CD4-positive, CD25-positive, alpha-beta regulatory T cell (primary cell): Measurements from ENCODE around the gene ANKZF1. TPM values are rescaled to one million over a fixed set of nuclear protein-coding genes. Genes with fewer than 3 reads are reported as not detected.

ENCODE experiments used
- ATAC-seq, 2 donors: fragments of 150-1000 bp; cut with Tn5 transposase; one replicate each; pipeline ENCODE4 v1.10.0; 2021; ENCODE audit warnings: low read depth in 2 of 2, moderate number of reproducible peaks in 2 of 2, moderate library complexity in 1 of 2
- DNase-seq, 3 donors: peaks; one replicate each; pipeline versions ENCODE4 v3.0.0 to v3.0.0-alpha.2; 2012 to 2022; ENCODE audit warnings: mixed read lengths in 1 of 3
- H3K27ac ChIP-seq: one replicate; pipeline ENCODE4 v1.7.0; 2013; ENCODE audit warnings: mild to moderate bottlenecking, low read length; ENCODE audit not compliant: insufficient read depth, poor library complexity, severe bottlenecking
- H3K27me3 ChIP-seq: one replicate; pipeline ENCODE4 v1.7.0; 2013; ENCODE audit warnings: low read length; ENCODE audit not compliant: control insufficient read depth, insufficient read depth
- H3K36me3 ChIP-seq: one replicate; pipeline ENCODE4 v1.7.0; 2013; ENCODE audit warnings: mild to moderate bottlenecking, low read length, moderate library complexity; ENCODE audit not compliant: control insufficient read depth, insufficient read depth
- H3K4me1 ChIP-seq: 2 replicates; pipeline ENCODE4 v1.7.0; 2013; ENCODE audit warnings: mild to moderate bottlenecking, low read length; ENCODE audit not compliant: insufficient read depth, control insufficient read depth, poor library complexity, severe bottlenecking
- H3K4me3 ChIP-seq: one replicate; pipeline ENCODE4 v1.7.0; 2013; ENCODE audit warnings: low read depth, mild to moderate bottlenecking, low read length, moderate library complexity
- H3K9me3 ChIP-seq, 2 experiments: 1 replicate in 1 of 2; 2 replicates in 1 of 2; pipeline ENCODE4 v1.7.0; 2013; ENCODE audit warnings: low read length in 2 of 2, mild to moderate bottlenecking in 1 of 2, moderate library complexity in 1 of 2; ENCODE audit not compliant: control insufficient read depth in 2 of 2
- H3K27ac Mint-ChIP-seq, 3 donors: one replicate each; pipeline ENCODE4 v1.8.0; 2020 to 2022; ENCODE audit warnings: mild to moderate bottlenecking in 3 of 3, mixed read lengths in 3 of 3, moderate library complexity in 2 of 3
- H3K27me3 Mint-ChIP-seq: one replicate; pipeline ENCODE4 v1.8.0; 2022; ENCODE audit warnings: mild to moderate bottlenecking, mixed read lengths
- H3K36me3 Mint-ChIP-seq: one replicate; pipeline ENCODE4 v1.8.0; 2020; ENCODE audit warnings: mixed read lengths
- H3K4me1 Mint-ChIP-seq, 4 donors: one replicate each; pipeline ENCODE4 v1.8.0; 2020 to 2022; ENCODE audit warnings: mixed read lengths in 4 of 4, mild to moderate bottlenecking in 1 of 4
- H3K4me3 Mint-ChIP-seq, 4 donors: one replicate each; pipeline ENCODE4 v1.8.0; 2020 to 2022; ENCODE audit warnings: mild to moderate bottlenecking in 4 of 4, mixed read lengths in 4 of 4, moderate library complexity in 3 of 4
- H3K9me3 Mint-ChIP-seq, 7 donors: one replicate each; pipeline ENCODE4 v1.8.0; 2020 to 2022; ENCODE audit warnings: mixed read lengths in 7 of 7, mild to moderate bottlenecking in 3 of 7, moderate library complexity in 2 of 7
- polyA plus RNA-seq, 4 donors: library from polyadenylated mRNA; unstranded; fragments of 300-500 nt; fragmentation: Illumina TruSeq; gene quantifications; one replicate each; pipeline ENCODE4 v1.2.3, GENCODE V29; 2021
- total RNA-seq: library from RNA; stranded (reverse); gene quantifications from one replicate; pipeline ENCODE4 v1.2.3, GENCODE V29; 2022

The ANKZF1 gene
- total and polyA plus RNA-seq, 5 donors from 2014 or later = 23.5 to 123 (median 31.9) TPM

DNA sequence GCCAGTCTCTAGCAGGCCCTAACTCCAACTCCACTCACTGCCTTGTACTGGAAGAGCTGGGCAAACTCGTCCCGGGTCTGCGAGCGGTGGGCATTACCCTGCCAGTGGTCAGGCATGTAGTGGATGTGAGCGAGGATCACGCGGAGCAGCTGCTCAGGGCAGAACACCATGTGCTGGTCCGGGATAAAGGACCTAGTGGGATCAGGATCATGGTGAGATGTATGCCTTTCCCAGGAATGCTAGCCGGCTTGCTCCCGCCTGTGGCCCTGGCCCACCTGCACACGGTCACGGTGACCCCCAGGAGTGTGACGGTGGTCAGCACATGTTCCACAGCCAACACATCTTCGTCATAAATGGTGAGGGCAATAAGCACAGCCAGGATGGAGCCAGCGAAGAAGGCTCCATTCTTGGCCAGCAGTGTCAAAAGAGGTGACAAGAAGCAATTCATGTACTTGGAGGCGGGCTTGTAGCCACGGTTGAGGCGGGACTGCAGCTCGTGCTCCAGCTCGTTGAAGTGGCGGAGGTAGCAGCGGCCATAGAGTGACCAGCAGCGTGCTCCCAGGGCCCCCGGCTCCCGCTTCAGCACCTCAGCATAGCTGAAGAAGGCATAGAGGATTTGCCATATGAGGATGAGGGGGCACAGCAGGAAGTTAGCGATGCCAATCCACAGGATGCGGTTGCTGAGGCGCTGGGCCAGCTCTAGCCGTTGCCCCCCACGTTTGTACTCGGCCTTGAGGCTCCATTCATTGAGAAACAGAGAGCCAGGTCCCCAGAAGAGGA lies 5.6 kb upstream of the ANKZF1 start:
- peaks cover 59% of the 10 kb centered on the region for H3K36me3 ChIP-seq
- Mint-ChIP-seq H3K9me3 (peaks cover 0 to 2% (median 0%) of the 10 kb centered on the region in 7 donors), H3K4me3 (peak overlapping the region in 2 of 4 donors; percentile 38 to 98), H3K27ac (peak overlapping the region in 1 of 3 donors; percentile 52), H3K36me3 (peaks cover 28% of the 10 kb centered on the region), H3K4me1 (peaks cover 11 to 37% (median 19%) of the 10 kb centered on the region in 4 donors), H3K27me3 (no peaks in the 10 kb centered on the region)
- H3K27ac ChIP-seq = no peak overlapping the region
- H3K4me3 ChIP-seq = no peak overlapping the region
- ATAC-seq (no peak), DNase-seq (no peak)
- H3K4me1 ChIP-seq = peaks cover 26% of the 10 kb centered on the region
- H3K9me3 ChIP-seq = no peaks in the 10 kb centered on the region
- no peaks in the 10 kb centered on the region for H3K27me3 ChIP-seq

DNA sequence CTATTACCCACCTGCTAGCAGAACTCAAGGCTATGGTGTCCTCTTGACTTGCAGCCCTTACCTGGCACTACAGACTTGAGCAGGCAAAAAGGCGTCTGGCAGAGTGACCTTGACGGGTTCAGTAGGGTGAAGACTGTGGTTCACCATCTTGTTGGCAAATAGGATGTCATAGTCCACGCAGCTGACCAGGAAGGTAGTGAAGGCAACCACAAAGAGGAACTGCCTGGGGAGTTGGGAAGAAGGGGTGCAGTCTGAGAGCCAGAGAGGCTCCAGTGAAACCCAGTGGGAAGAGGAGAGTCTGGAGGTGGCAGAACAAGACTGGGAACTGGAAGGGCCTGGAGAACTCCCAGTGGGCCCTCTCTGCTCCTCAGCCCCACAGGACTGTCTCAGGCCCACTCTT lies 4.3 kb upstream of the ANKZF1 start:
- no peak overlapping the region for H3K27ac ChIP-seq
- peaks cover 24% of the 10 kb centered on the region for H3K4me1 ChIP-seq
- ATAC-seq = no peak
- H3K36me3 ChIP-seq = peaks cover 56% of the 10 kb centered on the region
- peaks cover 28% of the 10 kb centered on the region for H3K36me3 Mint-ChIP-seq
- no peak overlapping the region for H3K27ac Mint-ChIP-seq
- H3K9me3 ChIP-seq = no peaks in the 10 kb centered on the region
- no peaks in the 10 kb centered on the region for H3K27me3 Mint-ChIP-seq
- DNase-seq = no peak
- H3K9me3 Mint-ChIP-seq = peaks cover 0 to 1% (median 0%) of the 10 kb centered on the region in 7 donors
- H3K4me3 Mint-ChIP-seq = peak overlapping the region in 2 of 4 donors; percentile 92 to 98
- no peak overlapping the region for H3K4me3 ChIP-seq
- peaks cover 11 to 42% (median 27%) of the 10 kb centered on the region in 4 donors for H3K4me1 Mint-ChIP-seq
- no peaks in the 10 kb centered on the region for H3K27me3 ChIP-seq

DNA sequence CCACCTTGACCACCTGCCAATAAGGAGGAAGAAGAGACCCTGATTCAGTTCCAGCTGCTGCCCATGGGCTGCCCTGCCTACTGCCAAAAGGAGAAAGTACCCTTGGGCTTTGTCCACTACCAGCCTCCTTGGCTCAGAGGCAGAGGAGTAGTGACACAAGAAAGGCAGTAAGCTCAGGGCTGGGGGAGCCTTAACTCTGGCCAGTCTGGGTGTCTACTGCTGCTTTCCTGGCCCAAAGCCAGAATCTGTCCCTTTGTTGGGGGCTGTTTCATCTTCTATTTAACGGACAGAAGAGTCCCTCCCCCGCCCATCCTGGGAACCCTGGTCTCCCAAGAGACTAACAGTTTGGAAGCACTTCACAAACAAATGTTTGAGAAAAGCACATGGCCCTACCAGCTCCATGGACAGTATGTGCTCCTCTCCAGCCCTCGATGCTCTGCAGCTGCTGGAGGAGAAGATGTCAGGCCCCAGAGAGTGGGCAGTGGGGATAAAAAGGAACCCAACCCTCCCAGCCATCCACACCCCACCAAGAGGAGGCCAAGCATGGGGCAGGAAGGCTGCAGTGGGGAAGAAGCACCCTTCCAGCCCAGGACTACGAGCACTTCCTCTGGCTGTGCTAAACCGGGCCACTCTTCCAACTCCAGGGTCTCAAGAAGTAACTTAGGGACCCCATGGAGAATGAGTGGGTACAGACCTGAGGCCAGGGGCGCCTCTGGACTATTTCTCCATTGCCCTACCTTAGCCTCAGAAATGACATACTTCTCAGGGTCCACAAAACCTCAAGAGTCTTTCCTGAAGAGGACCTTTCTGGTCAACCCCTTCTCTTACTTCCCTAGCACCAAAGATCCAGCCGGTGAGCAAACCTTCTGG lies 1.3 kb upstream of the ANKZF1 start:
- Histone ChIP-seq H3K9me3 (no peaks in the 10 kb centered on the region), H3K36me3 (peaks cover 51% of the 10 kb centered on the region), H3K4me3 (peak overlapping the region; percentile 86), H3K27me3 (no peaks in the 10 kb centered on the region), H3K27ac (peak overlapping the region; percentile 90), H3K4me1 (peaks cover 43% of the 10 kb centered on the region)
- Mint-ChIP-seq H3K27ac (peak overlapping the region; percentile 72 to 80 (median 79)), H3K9me3 (no peaks in the 10 kb centered on the region), H3K4me1 (peaks cover 12 to 65% (median 37%) of the 10 kb centered on the region in 4 donors), H3K4me3 (peak overlapping the region; percentile 85 to 98 (median 88)), H3K36me3 (peaks cover 40% of the 10 kb centered on the region), H3K27me3 (no peaks in the 10 kb centered on the region)
- peak in 1 of 3 donors; percentile 13 for DNase-seq
- no peak for ATAC-seq

DNA sequence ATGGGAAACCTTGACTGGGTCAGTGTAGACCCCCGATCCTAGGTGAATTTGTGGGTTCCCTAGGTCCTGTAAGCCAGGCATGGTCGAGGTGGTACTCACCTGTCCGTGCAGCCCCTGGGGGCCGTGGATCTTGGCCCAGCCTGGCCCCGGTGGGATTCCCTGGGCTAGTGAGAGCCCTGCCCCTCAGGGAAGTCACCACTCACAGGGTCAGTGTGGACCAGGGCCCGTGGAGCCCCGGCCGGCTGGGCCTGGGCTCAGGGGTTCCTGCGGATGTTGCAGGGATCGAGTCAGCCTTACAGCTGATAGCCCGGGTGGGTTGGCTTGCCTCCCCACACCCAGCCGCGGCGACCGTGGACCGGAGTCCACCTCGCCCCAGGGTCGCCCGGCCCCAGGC lies 698 bp upstream of the ANKZF1 start:
- DNase-seq = no peak

DNA sequence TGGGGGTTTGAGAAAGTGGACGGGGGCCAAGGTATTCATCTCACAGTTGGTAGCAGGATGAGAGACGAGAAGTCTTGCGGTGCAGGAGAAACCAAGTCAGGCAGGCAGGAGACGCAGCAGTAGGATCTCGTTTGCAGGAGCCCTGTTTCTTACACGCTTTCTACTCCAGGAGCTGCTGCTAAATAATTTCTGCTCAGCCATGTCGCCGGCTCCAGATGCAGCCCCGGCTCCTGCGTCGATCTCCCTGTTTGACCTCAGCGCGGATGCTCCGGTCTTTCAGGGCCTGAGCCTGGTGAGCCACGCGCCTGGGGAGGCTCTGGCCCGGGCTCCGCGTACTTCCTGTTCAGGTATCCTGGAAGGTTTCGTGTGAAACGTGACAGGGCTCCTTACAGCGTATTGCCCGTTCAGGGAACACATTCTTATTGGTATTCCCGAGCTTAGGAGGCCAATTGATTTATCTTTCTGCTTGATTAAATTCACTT lies 494 bp downstream of the ANKZF1 start:
- peak overlapping the region; percentile 92 to 98 (median 96) for H3K4me3 Mint-ChIP-seq
- peak; percentile 32 to 66 (median 33) for DNase-seq
- peaks cover 43% of the 10 kb centered on the region for H3K4me1 ChIP-seq
- H3K27me3 ChIP-seq = no peaks in the 10 kb centered on the region
- no peaks in the 10 kb centered on the region for H3K9me3 ChIP-seq
- peaks cover 8 to 73% (median 42%) of the 10 kb centered on the region in 4 donors for H3K4me1 Mint-ChIP-seq
- H3K4me3 ChIP-seq = peak overlapping the region; percentile 95
- peak overlapping the region; percentile 98 to 99 (median 98) for H3K27ac Mint-ChIP-seq
- ATAC-seq = no peak
- H3K36me3 Mint-ChIP-seq = peaks cover 37% of the 10 kb centered on the region
- no peaks in the 10 kb centered on the region for H3K27me3 Mint-ChIP-seq
- H3K27ac ChIP-seq = peak overlapping the region; percentile 90
- no peaks in the 10 kb centered on the region for H3K9me3 Mint-ChIP-seq
- peaks cover 51% of the 10 kb centered on the region for H3K36me3 ChIP-seq

More for the DNA sequence above, 698 bp upstream of the ANKZF1 start:
- no peaks in the 10 kb centered on the region for H3K27me3 ChIP-seq
- no peaks in the 10 kb centered on the region for H3K9me3 Mint-ChIP-seq
- H3K9me3 ChIP-seq = no peaks in the 10 kb centered on the region
- peak overlapping the region; percentile 90 for H3K27ac ChIP-seq
- H3K4me1 ChIP-seq = peaks cover 43% of the 10 kb centered on the region
- H3K27ac Mint-ChIP-seq = peak overlapping the region; percentile 79 to 98 (median 80)
- H3K27me3 Mint-ChIP-seq = no peaks in the 10 kb centered on the region
- peak overlapping the region; percentile 86 for H3K4me3 ChIP-seq
- peak overlapping the region; percentile 85 to 98 (median 88) for H3K4me3 Mint-ChIP-seq
- peaks cover 40% of the 10 kb centered on the region for H3K36me3 Mint-ChIP-seq
- H3K4me1 Mint-ChIP-seq = peaks cover 12 to 69% (median 42%) of the 10 kb centered on the region in 4 donors
- H3K36me3 ChIP-seq = peaks cover 51% of the 10 kb centered on the region
- no peak for ATAC-seq

DNA sequence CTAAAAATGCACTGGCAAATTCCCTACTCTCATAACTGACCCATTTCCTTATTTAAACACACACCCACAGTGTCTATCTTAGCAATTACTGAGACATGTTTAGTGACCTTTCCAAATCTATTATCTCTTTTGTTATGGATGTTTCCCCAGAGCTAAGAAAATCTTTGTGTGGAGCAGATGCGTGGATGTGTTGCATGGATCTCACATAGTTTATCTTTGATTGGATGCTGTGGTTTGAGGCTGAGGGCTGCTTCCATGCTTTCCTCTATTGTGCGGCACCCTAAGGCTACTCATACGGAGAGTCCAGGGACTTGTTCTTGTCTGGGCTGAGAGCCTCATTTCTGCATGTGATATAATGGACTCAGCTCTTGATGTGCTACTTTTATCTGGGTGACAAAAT lies 4.7 kb downstream of the ANKZF1 start:
- H3K36me3 Mint-ChIP-seq = peaks cover 50% of the 10 kb centered on the region
- peaks cover 3 to 53% (median 28%) of the 10 kb centered on the region in 4 donors for H3K4me1 Mint-ChIP-seq
- no peaks in the 10 kb centered on the region for H3K27me3 ChIP-seq
- no peaks in the 10 kb centered on the region for H3K9me3 ChIP-seq
- DNase-seq (no peak), ATAC-seq (no peak)
- peaks cover 62% of the 10 kb centered on the region for H3K36me3 ChIP-seq
- no peak overlapping the region for H3K27ac ChIP-seq
- no peak overlapping the region for H3K27ac Mint-ChIP-seq
- no peaks in the 10 kb centered on the region for H3K27me3 Mint-ChIP-seq
- H3K4me1 ChIP-seq = peaks cover 22% of the 10 kb centered on the region
- no peak overlapping the region for H3K4me3 ChIP-seq
- H3K4me3 Mint-ChIP-seq = peak overlapping the region in 1 of 4 donors; percentile 23
- no peaks in the 10 kb centered on the region for H3K9me3 Mint-ChIP-seq

DNA sequence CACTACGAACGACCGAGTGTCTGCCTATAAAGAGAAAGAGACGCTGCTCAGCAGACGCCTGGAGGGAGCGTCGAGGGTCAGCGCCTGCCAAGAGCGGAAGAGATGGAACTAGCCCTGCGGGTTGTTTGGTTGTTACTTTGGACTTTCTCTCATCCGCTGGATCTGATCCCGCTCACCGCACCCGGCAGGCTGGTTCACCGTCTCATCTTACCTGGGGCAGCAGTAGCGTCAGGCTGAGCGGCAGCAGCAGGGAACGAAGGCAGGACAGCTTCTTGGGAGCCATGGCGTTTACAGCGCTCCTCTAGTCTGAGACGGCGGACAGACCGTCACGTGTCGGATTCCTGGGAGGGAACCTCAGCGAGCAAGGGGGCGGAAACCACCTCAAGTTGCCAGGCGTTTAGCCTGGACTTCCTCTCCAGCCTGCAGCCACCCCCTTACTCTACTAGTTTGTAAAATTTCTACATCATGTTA lies 13.7 kb downstream of the ANKZF1 start:
- H3K4me1 ChIP-seq = peaks cover 40% of the 10 kb centered on the region
- Mint-ChIP-seq H3K36me3 (peaks cover 8% of the 10 kb centered on the region), H3K4me3 (peak overlapping the region in 2 of 4 donors; percentile 50 to 98), H3K9me3 (no peaks in the 10 kb centered on the region), H3K27me3 (no peaks in the 10 kb centered on the region), H3K27ac (peak overlapping the region in 2 of 3 donors; percentile 46 to 89), H3K4me1 (peaks cover 14 to 41% (median 28%) of the 10 kb centered on the region in 4 donors)
- no peaks in the 10 kb centered on the region for H3K9me3 ChIP-seq
- peaks cover under 1% of the 10 kb centered on the region for H3K36me3 ChIP-seq
- ATAC-seq (no peak), DNase-seq (no peak)
- H3K27me3 ChIP-seq = no peaks in the 10 kb centered on the region
- H3K27ac ChIP-seq = no peak overlapping the region
- no peak overlapping the region for H3K4me3 ChIP-seq
